A673 (cell line): ENCODE measurements around the gene SCN3A. TPM values are rescaled to one million over a fixed set of nuclear protein-coding genes. Genes with fewer than 3 reads are reported as not detected.

Experiments
- BruUV-seq: library from RNA; stranded (reverse); fragments of 400-500 nt; replicated peaks from 2 replicates; lab custom pipeline; 2021; lab: Mats Ljungman, UMichigan
- CTCF ChIA-PET: fragments of 300-600 bp; sonication (Branson Sonifier 250); formaldehyde crosslinking; loops from one replicate; lab custom pipeline; 2022; ENCODE audit warnings: antibody characterized with exemption; lab: Charles Lee
- POLR2A ChIA-PET: fragments of 300-600 bp; sonication (Branson Sonifier 250); formaldehyde crosslinking; loops from one replicate; lab custom pipeline; 2022; ENCODE audit warnings: antibody characterized with exemption; ENCODE audit not compliant: low non-redundant PET; lab: Charles Lee
- DNase-seq: peaks from one replicate; pipeline ENCODE4 v3.0.0-alpha.2; 2015; ENCODE audit warnings: low spot score
- H3K27ac ChIP-seq: fragments of 200-600 bp; sonication (generic); 2 replicates; pipeline ENCODE4 v1.5.1; 2016; ENCODE audit warnings: mixed run types, low read depth, mild to moderate bottlenecking, mixed read lengths, antibody characterized with exemption, low read length; ENCODE audit not compliant: poor library complexity, severe bottlenecking
- H3K27me3 ChIP-seq: fragments of 200-600 bp; sonication (generic); replicated peaks from 2 replicates; pipeline ENCODE4 v1.6.1; 2017; ENCODE audit warnings: mixed run types, low read depth, mild to moderate bottlenecking, mixed read lengths, antibody characterized with exemption, low read length; ENCODE audit not compliant: insufficient read depth, poor library complexity
- H3K36me3 ChIP-seq: fragments of 200-600 bp; sonication (generic); 2 replicates; pipeline ENCODE4 v1.6.1; 2016; ENCODE audit warnings: mixed run types, mild to moderate bottlenecking, mixed read lengths, antibody characterized with exemption, low read length; ENCODE audit not compliant: insufficient read depth, poor library complexity, severe bottlenecking
- H3K4me1 ChIP-seq: fragments of 200-600 bp; sonication (generic); 2 replicates; pipeline ENCODE4 v1.6.1; 2017; ENCODE audit warnings: mixed run types, mild to moderate bottlenecking, mixed read lengths, antibody characterized with exemption, low read length; ENCODE audit not compliant: insufficient read depth, poor library complexity, severe bottlenecking
- H3K4me3 ChIP-seq: fragments of 200-600 bp; sonication (generic); 2 replicates; pipeline ENCODE4 v1.5.1; 2016; ENCODE audit warnings: low read depth, mixed run types, mild to moderate bottlenecking, mixed read lengths, low read length; ENCODE audit not compliant: poor library complexity, severe bottlenecking
- H3K9me3 ChIP-seq: fragments of 200-600 bp; sonication (generic); 2 replicates; pipeline ENCODE4 v1.6.1; 2016; ENCODE audit warnings: mixed run types, low read depth, mild to moderate bottlenecking, mixed read lengths, antibody characterized with exemption, low read length; ENCODE audit not compliant: poor library complexity, severe bottlenecking
- EZH2 ChIP-seq: fragments of 200-600 bp; sonication (generic); IDR thresholded peaks from 2 replicates; pipeline ENCODE4 v1.6.1; 2017; ENCODE audit warnings: borderline replicate concordance, low read depth, mild to moderate bottlenecking, mixed read lengths, antibody characterized with exemption, low read length; ENCODE audit not compliant: poor library complexity, severe bottlenecking
- intact Hi-C: fragments of 100-400 bp; cut with micrococcal nuclease; formaldehyde crosslinking; loops from one replicate; pipeline ENCODE4 v1.10.0; 2022; ENCODE audit not compliant: unreplicated experiment
- total RNA-seq: library from RNA; stranded (reverse); gene quantifications from 2 replicates; pipeline ENCODE4 v1.2.3, GENCODE V29; 2021
- TF ChIP-seq, protein P1 (sequence below): fragments of 300-800, 200-600 bp; sonication (generic); conservative IDR thresholded peaks from 2 replicates; pipeline ENCODE4 v1.5.1; 2017; ENCODE audit warnings: low read depth, mild to moderate bottlenecking, antibody characterized with exemption, low read length, moderate library complexity, mixed read lengths

Gene SCN3A
- total RNA-seq, 1 experiment from 2014 or later = 0.04 TPM

DNA sequence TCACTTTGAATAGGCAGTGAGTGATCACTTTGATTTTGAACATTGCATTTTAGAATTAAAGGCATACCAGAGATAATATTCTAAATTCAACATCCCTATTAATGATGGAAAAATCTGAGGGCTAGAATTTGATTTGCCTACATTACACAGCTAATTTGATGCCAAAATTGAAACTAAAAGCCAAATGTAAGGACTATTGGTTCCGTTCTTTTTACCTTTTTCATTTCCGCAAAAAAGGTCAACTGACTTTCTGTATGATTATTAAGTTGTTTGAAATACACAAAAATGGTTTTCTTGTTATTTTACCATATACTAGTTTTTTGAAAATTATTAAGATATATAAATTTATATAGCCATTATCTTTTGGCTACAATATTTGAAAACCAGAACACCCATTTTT is 117.5 kb downstream of the SCN3A start:
- no peaks in the 10 kb centered on the region for H3K27me3 ChIP-seq
- no peak overlapping the region for H3K4me3 ChIP-seq
- TF ChIP-seq, protein P1, sequence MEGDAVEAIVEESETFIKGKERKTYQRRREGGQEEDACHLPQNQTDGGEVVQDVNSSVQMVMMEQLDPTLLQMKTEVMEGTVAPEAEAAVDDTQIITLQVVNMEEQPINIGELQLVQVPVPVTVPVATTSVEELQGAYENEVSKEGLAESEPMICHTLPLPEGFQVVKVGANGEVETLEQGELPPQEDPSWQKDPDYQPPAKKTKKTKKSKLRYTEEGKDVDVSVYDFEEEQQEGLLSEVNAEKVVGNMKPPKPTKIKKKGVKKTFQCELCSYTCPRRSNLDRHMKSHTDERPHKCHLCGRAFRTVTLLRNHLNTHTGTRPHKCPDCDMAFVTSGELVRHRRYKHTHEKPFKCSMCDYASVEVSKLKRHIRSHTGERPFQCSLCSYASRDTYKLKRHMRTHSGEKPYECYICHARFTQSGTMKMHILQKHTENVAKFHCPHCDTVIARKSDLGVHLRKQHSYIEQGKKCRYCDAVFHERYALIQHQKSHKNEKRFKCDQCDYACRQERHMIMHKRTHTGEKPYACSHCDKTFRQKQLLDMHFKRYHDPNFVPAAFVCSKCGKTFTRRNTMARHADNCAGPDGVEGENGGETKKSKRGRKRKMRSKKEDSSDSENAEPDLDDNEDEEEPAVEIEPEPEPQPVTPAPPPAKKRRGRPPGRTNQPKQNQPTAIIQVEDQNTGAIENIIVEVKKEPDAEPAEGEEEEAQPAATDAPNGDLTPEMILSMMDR = no peak
- no peak for TF ChIP-seq EZH2
- H3K27ac ChIP-seq = no peak overlapping the region
- CTCF ChIA-PET = no interaction called here
- intact Hi-C loops = no loop called here
- POLR2A ChIA-PET = no interaction called here
- H3K36me3 ChIP-seq = no peaks in the 10 kb centered on the region
- no TSS peak for BruUV-seq
- no peaks in the 10 kb centered on the region for H3K4me1 ChIP-seq
- no peak for DNase-seq
- peaks cover 4% of the 10 kb centered on the region for H3K9me3 ChIP-seq

DNA sequence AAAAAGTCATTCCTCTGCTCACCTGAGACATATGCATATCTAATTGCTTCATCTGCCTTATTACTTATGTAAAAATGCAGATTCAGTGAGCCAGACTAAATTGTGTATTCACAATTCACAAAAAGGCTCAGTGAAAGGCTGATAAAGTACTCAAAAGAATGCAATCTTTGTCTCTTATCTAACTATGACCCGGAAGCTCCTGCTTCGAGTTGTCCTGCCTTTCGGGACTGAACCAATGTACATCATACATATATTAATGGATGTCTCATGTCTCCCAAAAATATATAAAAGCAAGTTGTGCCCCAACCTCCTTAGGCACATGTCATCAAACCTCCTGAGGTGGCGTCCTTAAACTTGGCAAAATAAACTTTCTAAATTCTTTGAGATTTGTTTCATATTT is 120.5 kb downstream of the SCN3A start:
- CTCF ChIA-PET = interaction anchor here (0.6 kb wide), 1 partner anchor 126 kb away, joined by 3 read pairs; no protein-coding TSS in a partner anchor

DNA sequence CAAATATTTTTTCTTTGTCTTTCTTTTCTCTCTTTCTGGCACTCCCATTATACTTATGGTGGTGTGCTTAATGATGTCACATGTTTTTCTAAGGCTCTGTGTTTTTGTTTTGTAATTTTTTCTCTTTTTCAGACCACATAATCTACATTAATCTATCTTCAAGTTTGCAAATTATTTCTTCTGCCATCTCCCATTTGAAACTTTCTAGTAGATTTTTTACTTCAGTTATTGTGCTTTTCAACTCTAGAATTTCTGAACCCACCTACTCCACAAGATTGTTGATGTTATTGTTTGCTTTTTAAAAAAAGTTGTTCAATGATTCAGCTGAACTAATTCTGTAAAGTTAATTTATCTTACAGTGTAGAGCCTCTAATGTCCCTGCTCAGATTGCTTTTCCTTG is 121.4 kb downstream of the SCN3A start:
- Histone ChIP-seq H3K9me3 (peaks cover 4% of the 10 kb centered on the region), H3K4me1 (no peaks in the 10 kb centered on the region), H3K4me3 (no peak overlapping the region), H3K27ac (no peak overlapping the region), H3K27me3 (no peaks in the 10 kb centered on the region), H3K36me3 (no peaks in the 10 kb centered on the region)
- DNase-seq = no peak
- ChIA-PET CTCF (interaction anchor here (0.6 kb wide), 1 partner anchor 126 kb away, joined by 3 read pairs; no protein-coding TSS in a partner anchor), POLR2A (no interaction called here)
- TF ChIP-seq EZH2 = no peak
- no TSS peak for BruUV-seq
- intact Hi-C loops = no loop called here

More for the DNA sequence above, 120.5 kb downstream of the SCN3A start:
- Histone ChIP-seq H3K36me3 (no peaks in the 10 kb centered on the region), H3K4me3 (no peak overlapping the region), H3K4me1 (no peaks in the 10 kb centered on the region), H3K27me3 (no peaks in the 10 kb centered on the region), H3K9me3 (peaks cover 4% of the 10 kb centered on the region), H3K27ac (no peak overlapping the region)
- intact Hi-C loops = no loop called here
- TF ChIP-seq EZH2 = no peak
- TF ChIP-seq, protein P1 = no peak
- POLR2A ChIA-PET = no interaction called here
- DNase-seq = no peak
- BruUV-seq = no TSS peak

DNA sequence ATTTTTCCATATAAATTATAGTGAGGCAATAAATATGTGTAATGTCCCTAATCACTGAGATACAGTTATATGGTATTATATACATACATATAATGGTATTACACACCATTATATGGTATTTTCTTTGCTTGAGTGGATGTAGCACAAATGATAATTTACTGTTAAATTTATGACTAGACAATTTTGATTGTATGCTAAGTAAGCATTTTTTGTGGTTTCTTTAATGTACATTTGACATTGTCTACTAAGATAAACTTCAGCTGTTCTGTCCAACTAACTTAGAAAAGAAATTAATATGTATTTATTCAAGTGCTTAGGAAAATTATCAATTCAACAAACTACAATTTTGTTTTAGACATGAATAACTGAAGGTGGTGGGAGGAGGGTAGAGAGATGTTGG is 122.6 kb downstream of the SCN3A start:
- Histone ChIP-seq H3K4me3 (no peak overlapping the region), H3K36me3 (no peaks in the 10 kb centered on the region), H3K9me3 (peaks cover 4% of the 10 kb centered on the region), H3K27ac (no peak overlapping the region), H3K4me1 (no peaks in the 10 kb centered on the region), H3K27me3 (no peaks in the 10 kb centered on the region)
- ChIA-PET POLR2A (no interaction called here), CTCF (no interaction called here)
- no peak for TF ChIP-seq EZH2
- TF ChIP-seq, protein P1 = no peak
- intact Hi-C loops = no loop called here
- no TSS peak for BruUV-seq
- no peak for DNase-seq
